ENCODE results near the gene LAMA3.

DNA sequence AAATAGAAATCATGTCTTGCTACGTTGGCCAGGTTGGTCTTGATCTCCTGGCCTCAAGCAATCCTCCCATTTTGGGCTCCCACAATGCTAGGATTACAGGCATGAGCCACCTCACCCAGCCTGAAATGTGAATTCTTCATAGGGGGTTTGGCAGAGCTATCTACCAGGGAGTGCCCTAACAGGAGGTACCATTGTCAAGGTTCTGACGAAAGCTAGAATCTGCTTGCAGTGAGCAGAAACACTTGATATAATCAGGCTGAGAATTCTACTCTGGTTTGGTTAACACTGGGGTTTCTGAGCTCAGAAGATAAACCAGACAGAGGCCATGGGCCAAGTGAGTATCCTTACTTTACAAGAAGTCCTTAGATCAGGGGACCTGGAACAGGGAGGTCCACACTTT, 7.2 kb upstream of the LAMA3 start:
- TF ChIP-seq, protein P1, sequence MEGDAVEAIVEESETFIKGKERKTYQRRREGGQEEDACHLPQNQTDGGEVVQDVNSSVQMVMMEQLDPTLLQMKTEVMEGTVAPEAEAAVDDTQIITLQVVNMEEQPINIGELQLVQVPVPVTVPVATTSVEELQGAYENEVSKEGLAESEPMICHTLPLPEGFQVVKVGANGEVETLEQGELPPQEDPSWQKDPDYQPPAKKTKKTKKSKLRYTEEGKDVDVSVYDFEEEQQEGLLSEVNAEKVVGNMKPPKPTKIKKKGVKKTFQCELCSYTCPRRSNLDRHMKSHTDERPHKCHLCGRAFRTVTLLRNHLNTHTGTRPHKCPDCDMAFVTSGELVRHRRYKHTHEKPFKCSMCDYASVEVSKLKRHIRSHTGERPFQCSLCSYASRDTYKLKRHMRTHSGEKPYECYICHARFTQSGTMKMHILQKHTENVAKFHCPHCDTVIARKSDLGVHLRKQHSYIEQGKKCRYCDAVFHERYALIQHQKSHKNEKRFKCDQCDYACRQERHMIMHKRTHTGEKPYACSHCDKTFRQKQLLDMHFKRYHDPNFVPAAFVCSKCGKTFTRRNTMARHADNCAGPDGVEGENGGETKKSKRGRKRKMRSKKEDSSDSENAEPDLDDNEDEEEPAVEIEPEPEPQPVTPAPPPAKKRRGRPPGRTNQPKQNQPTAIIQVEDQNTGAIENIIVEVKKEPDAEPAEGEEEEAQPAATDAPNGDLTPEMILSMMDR (IDR thresholded peaks at IDR 0.05) = no peak
- no peak for TF ChIP-seq EZH2phosphoT487 (IDR thresholded peaks at IDR 0.05)

All from neural progenitor cell (in vitro differentiated cells).